ENCODE results near the gene ZNHIT6. TPM values are rescaled to one million over a fixed set of nuclear protein-coding genes. Genes with fewer than 3 reads are reported as not detected.

ZNHIT6 gene
- total and polyA plus RNA-seq, 2 of the 8 experiments (the other 6 are each of a cell fraction or from before 2014, with no cell fraction given) = 5.9 to 17.2 TPM

- Histone ChIP-seq H3K18ac (ENCODE audit: extremely low read depth, low read length) (no peak overlapping the region), H3K79me2 (ENCODE audit: control insufficient read depth in 1 of 2, insufficient read depth in 2 of 2, low read length in 2 of 2) (no peaks in the 10 kb centered on the region), H3K4me2 (ENCODE audit: insufficient read depth in 1 of 2, low read depth in 2 of 2, low read length in 2 of 2) (no peak overlapping the region), H2AFZ (ENCODE audit: low read length) (no peak overlapping the region), H2BK5ac (ENCODE audit: low read depth, low read length) (no peak overlapping the region), H3K23me2 (ENCODE audit: low read depth, low read length) (peaks cover 2% of the 10 kb centered on the region; the same call in 1 of the 2 replicates), H3K27me3 (replicated peaks in 1 of 4; ENCODE audit: control insufficient read depth in 3 of 4, extremely low read depth in 1 of 4, insufficient read depth in 3 of 4, low read length in 3 of 4) (no peaks in the 10 kb centered on the region), H2BK15ac (ENCODE audit: low read length) (no peak overlapping the region), H4K91ac (replicated peaks; ENCODE audit: insufficient read length, low read length) (no peak overlapping the region), H3K27ac (ENCODE audit: low read depth, low read length) (no peak overlapping the region), H3K36me3 (ENCODE audit: control insufficient read depth in 2 of 4, insufficient read depth in 4 of 4, low read length in 3 of 4) (peaks cover 0 to 16% (median under 1%) of the 10 kb centered on the region in 4 experiments; a peak in 4 of 8 replicates), H3K9me3 (ENCODE audit: insufficient read depth in 2 of 2, low read depth in 1 of 2, low read length in 1 of 2) (peaks cover 21 to 23% of the 10 kb centered on the region in 2 experiments; a peak in 3 of 4 replicates), H3K14ac (ENCODE audit: insufficient read length) (no peak overlapping the region), H4K8ac (ENCODE audit: extremely low read depth, insufficient read depth, low read length) (no peak overlapping the region), H2BK12ac (ENCODE audit: low read depth, low read length) (no peak overlapping the region), H3K56ac (replicated peaks; ENCODE audit: insufficient read length, low read depth, low read length) (no peak overlapping the region), H2BK20ac (ENCODE audit: low read length) (no peak overlapping the region), H2AK5ac (ENCODE audit: low read depth, low read length) (no peak overlapping the region), H3K4ac (replicated peaks; ENCODE audit: insufficient read length, low read depth, low read length) (no peak overlapping the region), H4K5ac (ENCODE audit: insufficient read length, low read depth, low read length) (no peak overlapping the region), H2BK120ac (replicated peaks; ENCODE audit: low read depth, low read length) (no peak overlapping the region), H3K4me3 (ENCODE audit: extremely low read depth in 1 of 4, insufficient read depth in 2 of 4, low read depth in 3 of 4, low read length in 4 of 4) (no peak overlapping the region), H4K20me1 (replicated peaks in 1 of 2; ENCODE audit: control insufficient read depth in 1 of 2, insufficient read depth in 2 of 2, low read length in 2 of 2) (no peaks in the 10 kb centered on the region), H3K23ac (ENCODE audit: insufficient read length) (no peak overlapping the region), H3K79me1 (ENCODE audit: low read depth, low read length) (no peaks in the 10 kb centered on the region), H3K9ac (replicated peaks in 1 of 4; ENCODE audit: extremely low read depth in 1 of 4, low read depth in 3 of 4, low read length in 3 of 4) (no peak overlapping the region), H3K4me1 (replicated peaks in 1 of 4; ENCODE audit: control insufficient read depth in 3 of 4, insufficient read depth in 4 of 4, low read length in 3 of 4) (peaks cover 3 to 9% (median 4%) of the 10 kb centered on the region in 4 experiments; a peak in 5 of 7 replicates)
- TF ChIP-seq KDM4A (IDR thresholded peaks at IDR 0.05; ENCODE audit: low read depth, low read length, severe bottlenecking) = no peak
- TF ChIP-seq FOSL1 (IDR thresholded peaks at IDR 0.05; ENCODE audit: insufficient read depth, low read depth, low read length) = no peak
- TF ChIP-seq EGR1 (IDR thresholded peaks at IDR 0.05; ENCODE audit: borderline replicate concordance, low read depth, low read length) = no peak
- no peak for TF ChIP-seq TEAD4 (IDR thresholded peaks at IDR 0.05; ENCODE audit: low read depth, low read length)
- TF ChIP-seq CTBP2 (IDR thresholded peaks at IDR 0.05; ENCODE audit: borderline replicate concordance, insufficient read depth, insufficient read length, low read length) = no peak
- TF ChIP-seq SP4 (IDR thresholded peaks at IDR 0.05; ENCODE audit: low read length) = no peak
- TF ChIP-seq TAF7 (optimal IDR thresholded peaks at IDR 0.05; ENCODE audit: borderline replicate concordance, low read depth, low read length) = no peak
- TF ChIP-seq CHD1 (IDR thresholded peaks at IDR 0.05; ENCODE audit: low read depth, low read length) = no peak
- TF ChIP-seq ATF2 (IDR thresholded peaks at IDR 0.05; ENCODE audit: low read length) = no peak
- TF ChIP-seq CEBPB (IDR thresholded peaks at IDR 0.05; ENCODE audit: low read depth, low read length) = no peak
- FAIRE-seq (no peak), DNase-seq (ENCODE audit: low read depth in 1 of 2, low spot score in 2 of 2) (no peak)
- WGBS, 2 experiments (ENCODE audit: extremely low coverage in 1 of 2, insufficient coverage in 1 of 2, insufficient read length in 1 of 2, insufficient replicate concordance in 2 of 2, low coverage in 1 of 2, low lambda C conversion rate in 2 of 2, missing lambda C conversion rate in 1 of 2) = 91% methylated on average over 4 of the region's 4 CpGs; no CpG with 5 or more reads in 1 of the 2 experiments
- ChIA-PET CTCF (ENCODE audit: partially characterized antibody) (interaction anchor here (0.6 kb wide), 1 partner anchor 157 kb away, joined by 3 read pairs; no protein-coding TSS in a partner anchor), POLR2A (ENCODE audit: partially characterized antibody) (interaction anchor here (0.6 to 1.4 kb wide), 2 partner anchors 16 to 44 kb away, joined by 3 read pairs; partner anchors contain the start of gene CCN1)
Measured at GRCh38 chr1:85624361-85624760, 83.9 kb downstream of the ZNHIT6 start.
